HG02642 (cell line): ENCODE measurements around the gene RNF26.

Experiments used
- ATAC-seq: cut with Tn5 transposase; IDR thresholded peaks from one replicate; pipeline ENCODE4 v1.9.1; 2021; ENCODE audit warnings: mild to moderate bottlenecking; ENCODE audit not compliant: unreplicated experiment, poor library complexity

RNF26 gene

GRCh38 chr11:119335091-119335654 lies 846 bp downstream of the RNF26 start:
- no peak for ATAC-seq

GRCh38 chr11:119335655-119336543 lies 1.6 kb downstream of the RNF26 start:
- ATAC-seq = no peak

GRCh38 chr11:119336744-119337469 lies 2.6 kb downstream of the RNF26 start:
- no peak for ATAC-seq

- ATAC-seq = no peak
Measured at GRCh38 chr11:119337581-119338317, 3.4 kb downstream of the RNF26 start.

GRCh38 chr11:119338318-119338890 lies 4.1 kb downstream of the RNF26 start:
- no peak for ATAC-seq

GRCh38 chr11:119338965-119339588 lies 4.8 kb downstream of the RNF26 start:
- ATAC-seq = no peak

- ATAC-seq = no peak
Measured at GRCh38 chr11:119339589-119340334, 5.4 kb downstream of the RNF26 start.

GRCh38 chr11:119340335-119341221 lies 6.3 kb downstream of the RNF26 start, which contains the start of gene C1QTNF5:
Gene C1QTNF5, minus strand, starts transcription at chr11:119340883. Its CDS starts 486 bp downstream, at chr11:119340397.
- no peak for ATAC-seq

GRCh38 chr11:119341222-119342022 lies 7.1 kb downstream of the RNF26 start:
- ATAC-seq = no peak

GRCh38 chr11:119342023-119342300 lies 7.6 kb downstream of the RNF26 start:
- ATAC-seq = no peak

GRCh38 chr11:119342362-119343130 lies 8.2 kb downstream of the RNF26 start:
- ATAC-seq = no peak

GRCh38 chr11:119343726-119344125 lies 9.4 kb downstream of the RNF26 start:
- ATAC-seq = no peak

- ATAC-seq = no peak
Measured at GRCh38 chr11:119344291-119345010, 10.1 kb downstream of the RNF26 start.

- no peak for ATAC-seq
Measured at GRCh38 chr11:119345685-119346084, 11.4 kb downstream of the RNF26 start.

GRCh38 chr11:119346605-119347004 lies 12.3 kb downstream of the RNF26 start, which contains the start of gene MFRP:
Gene MFRP, minus strand, starts transcription at chr11:119346705. Its CDS starts 192 bp downstream, at chr11:119346513.
- ATAC-seq = no peak

- no peak for ATAC-seq
Measured at GRCh38 chr11:119347242-119347641, 12.9 kb downstream of the RNF26 start.
